H1 (cell line): ENCODE results near the gene DSG2. TPM values are rescaled to one million over a fixed set of nuclear protein-coding genes. Genes with fewer than 3 reads are reported as not detected.

Experiments
- CTCF ChIA-PET: fragments of 300-600 bp; sonication (Branson Sonifier 250); formaldehyde crosslinking; loops from one replicate; lab custom pipeline; 2021; ENCODE audit not compliant: partially characterized antibody; lab: Charles Lee
- POLR2A ChIA-PET: fragments of 300-600 bp; sonication (Branson Sonifier 250); formaldehyde crosslinking; loops from one replicate; lab custom pipeline; 2021; ENCODE audit warnings: inconsistent platforms; ENCODE audit not compliant: partially characterized antibody; lab: Charles Lee
- DNase-seq, 2 experiments: peaks; one replicate each; pipeline versions ENCODE4 v3.0.0 to v3.0.0-alpha.2; 2010 to 2022; ENCODE audit warnings: low spot score in 2 of 2, low read depth in 1 of 2, mixed read lengths in 1 of 2
- FAIRE-seq: peaks from 2 replicates; lab custom pipeline; 2011; peaks lifted over from hg19 to GRCh38; lab: Jason Lieb, UNC
- H2AFZ ChIP-seq: 2 replicates; pipeline ENCODE4 v1.8.1; 2012; ENCODE audit warnings: low read length, inconsistent platforms
- H2AK5ac ChIP-seq: 2 replicates; pipeline ENCODE4 v1.6.1; 2013; ENCODE audit warnings: low read depth, low read length
- H2BK120ac ChIP-seq: replicated peaks from 2 replicates; pipeline ENCODE3; 2013; ENCODE audit warnings: low read depth, low read length, inconsistent platforms
- H2BK12ac ChIP-seq: 2 replicates; pipeline ENCODE4 v1.6.1; 2013; ENCODE audit warnings: low read depth, low read length
- H2BK15ac ChIP-seq: 2 replicates; pipeline ENCODE4 v1.6.1; 2013; ENCODE audit warnings: low read length
- H2BK20ac ChIP-seq: 2 replicates; pipeline ENCODE4 v1.6.1; 2013; ENCODE audit warnings: low read length
- H2BK5ac ChIP-seq: 2 replicates; pipeline ENCODE4 v1.6.1; 2013; ENCODE audit warnings: low read depth, low read length
- H3K14ac ChIP-seq: 2 replicates; pipeline ENCODE4 v1.6.1; 2013; ENCODE audit warnings: inconsistent platforms; ENCODE audit not compliant: insufficient read length
- H3K18ac ChIP-seq: 2 replicates; pipeline ENCODE4 v1.6.1; 2013; ENCODE audit warnings: low read length; ENCODE audit errors: extremely low read depth
- H3K23ac ChIP-seq: 2 replicates; pipeline ENCODE4 v1.6.1; 2013; ENCODE audit warnings: inconsistent platforms; ENCODE audit not compliant: insufficient read length
- H3K23me2 ChIP-seq: 2 replicates; pipeline ENCODE4 v1.6.1; 2013; ENCODE audit warnings: low read depth, low read length
- H3K27ac ChIP-seq: 2 replicates; pipeline ENCODE4 v1.6.1; 2011; ENCODE audit warnings: low read depth, low read length, inconsistent platforms
- H3K27me3 ChIP-seq, 4 experiments: replicated peaks in 1 of 4; 1 replicate in 1 of 4; 2 replicates in 3 of 4; pipeline versions ENCODE4 v1.6.1 to v1.8.1; 2011 to 2013; ENCODE audit warnings: low read length in 3 of 4, mild to moderate bottlenecking in 3 of 4, inconsistent platforms in 2 of 4, mixed read lengths in 2 of 4, moderate library complexity in 1 of 4; ENCODE audit not compliant: control insufficient read depth in 3 of 4, insufficient read depth in 3 of 4; ENCODE audit errors: extremely low read depth in 1 of 4
- H3K36me3 ChIP-seq, 4 experiments: 2 replicates each; pipeline versions ENCODE4 v1.6.1 to v1.8.1; 2011 to 2013; ENCODE audit warnings: mild to moderate bottlenecking in 4 of 4, low read length in 3 of 4, moderate library complexity in 2 of 4, control low read depth in 1 of 4, inconsistent platforms in 1 of 4; ENCODE audit not compliant: insufficient read depth in 4 of 4, control insufficient read depth in 2 of 4
- H3K4ac ChIP-seq: replicated peaks from 2 replicates; pipeline ENCODE3; 2013; ENCODE audit warnings: low read length, low read depth, mixed read lengths, inconsistent platforms; ENCODE audit not compliant: insufficient read length
- H3K4me1 ChIP-seq, 4 experiments: replicated peaks in 1 of 4; 1 replicate in 1 of 4; 2 replicates in 3 of 4; pipeline versions ENCODE4 v1.6.1 to v1.8.1; 2011 to 2013; ENCODE audit warnings: low read length in 3 of 4, inconsistent platforms in 2 of 4, mixed read lengths in 1 of 4; ENCODE audit not compliant: insufficient read depth in 4 of 4, control insufficient read depth in 3 of 4
- H3K4me2 ChIP-seq, 2 experiments: 2 replicates each; pipeline versions ENCODE4 v1.6.1 to v1.8.1; 2011 to 2013; ENCODE audit warnings: low read depth in 2 of 2, low read length in 2 of 2, control low read depth in 1 of 2, inconsistent platforms in 1 of 2, mild to moderate bottlenecking in 1 of 2; ENCODE audit not compliant: insufficient read depth in 1 of 2
- H3K4me3 ChIP-seq, 4 experiments: fragments of 200-600, 300-600 bp in 1 of 4; sonication (generic), shearing (Covaris generic), sonication (Bioruptor Twin) in 1 of 4; 2 replicates each; pipeline versions ENCODE4 v1.5.1 to v1.8.1; 2011 to 2016; ENCODE audit warnings: low read length in 4 of 4, low read depth in 3 of 4, control low read depth in 2 of 4, inconsistent platforms in 2 of 4, mild to moderate bottlenecking in 2 of 4, mixed read lengths in 1 of 4, moderate library complexity in 1 of 4; ENCODE audit not compliant: insufficient read depth in 2 of 4; ENCODE audit errors: extremely low read depth in 1 of 4
- H3K56ac ChIP-seq: replicated peaks from 2 replicates; pipeline ENCODE3; 2013; ENCODE audit warnings: low read depth, mild to moderate bottlenecking, mixed read lengths, low read length, inconsistent platforms; ENCODE audit not compliant: insufficient read length
- H3K79me1 ChIP-seq: 2 replicates; pipeline ENCODE4 v1.6.1; 2013; ENCODE audit warnings: low read depth, low read length, control low read depth
- H3K79me2 ChIP-seq, 2 experiments: 2 replicates each; pipeline versions ENCODE4 v1.6.1 to v1.8.1; 2012 to 2013; ENCODE audit warnings: low read length in 2 of 2, mild to moderate bottlenecking in 2 of 2, inconsistent platforms in 1 of 2; ENCODE audit not compliant: insufficient read depth in 2 of 2, control insufficient read depth in 1 of 2
- H3K9ac ChIP-seq, 4 experiments: replicated peaks in 1 of 4; 1 replicate in 1 of 4; 2 replicates in 3 of 4; pipeline versions ENCODE4 v1.6.1 to v1.8.1; 2011 to 2013; ENCODE audit warnings: low read depth in 3 of 4, low read length in 3 of 4, control low read depth in 2 of 4, mild to moderate bottlenecking in 2 of 4, moderate library complexity in 2 of 4, inconsistent platforms in 1 of 4; ENCODE audit errors: extremely low read depth in 1 of 4
- H3K9me3 ChIP-seq, 2 experiments: 2 replicates each; pipeline versions ENCODE4 v1.6.1 to v1.8.1; 2012 to 2013; ENCODE audit warnings: mild to moderate bottlenecking in 2 of 2, moderate library complexity in 2 of 2, control low read depth in 1 of 2, inconsistent platforms in 1 of 2, low read depth in 1 of 2, low read length in 1 of 2, mixed read lengths in 1 of 2; ENCODE audit not compliant: insufficient read depth in 2 of 2
- H4K20me1 ChIP-seq, 2 experiments: replicated peaks in 1 of 2; 2 replicates each; pipeline versions ENCODE3 to v1.8.1; 2011 to 2013; ENCODE audit warnings: inconsistent platforms in 2 of 2, low read length in 2 of 2, mild to moderate bottlenecking in 1 of 2; ENCODE audit not compliant: insufficient read depth in 2 of 2, control insufficient read depth in 1 of 2
- H4K5ac ChIP-seq: 2 replicates; pipeline ENCODE4 v1.6.1; 2013; ENCODE audit warnings: low read length, low read depth, mixed read lengths, inconsistent platforms; ENCODE audit not compliant: insufficient read length
- H4K8ac ChIP-seq: 2 replicates; pipeline ENCODE4 v1.8.0; 2013; ENCODE audit warnings: mild to moderate bottlenecking, moderate library complexity, low read length, inconsistent platforms; ENCODE audit not compliant: insufficient read depth; ENCODE audit errors: extremely low read depth
- H4K91ac ChIP-seq: replicated peaks from 2 replicates; pipeline ENCODE3; 2013; ENCODE audit warnings: low read length, mixed read lengths, inconsistent platforms; ENCODE audit not compliant: insufficient read length
- BACH1 ChIP-seq: IDR thresholded peaks from 2 replicates; pipeline ENCODE4 v1.6.1; 2012; ENCODE audit warnings: low read length, improper control_type of control experiment
- CEBPB ChIP-seq: IDR thresholded peaks from 2 replicates; pipeline ENCODE4 v1.6.1; 2012; ENCODE audit warnings: low read depth, low read length
- CTBP2 ChIP-seq: IDR thresholded peaks from 2 replicates; pipeline ENCODE4 v1.7.0; 2011; ENCODE audit warnings: borderline replicate concordance, mild to moderate bottlenecking, moderate library complexity, mixed read lengths, low read length; ENCODE audit not compliant: insufficient read depth, insufficient read length
- EP300 ChIP-seq, 2 experiments: IDR thresholded peaks; 1 replicate in 1 of 2; 2 replicates in 1 of 2; pipeline ENCODE4 v1.6.1; 2011 to 2012; ENCODE audit warnings: low read depth in 2 of 2, low read length in 2 of 2, mild to moderate bottlenecking in 2 of 2, borderline replicate concordance in 1 of 2, inconsistent platforms in 1 of 2, moderate library complexity in 1 of 2
- GABPA ChIP-seq: IDR thresholded peaks from 2 replicates; pipeline ENCODE4 v1.6.1; 2011; ENCODE audit warnings: mild to moderate bottlenecking, low read length, moderate library complexity, borderline replicate concordance; ENCODE audit not compliant: insufficient read depth
- GTF2F1 ChIP-seq: IDR thresholded peaks from 2 replicates; pipeline ENCODE4 v1.6.1; 2012; ENCODE audit warnings: low read depth, low read length, improper control_type of control experiment, borderline replicate concordance
- RFX5 ChIP-seq: IDR thresholded peaks from 2 replicates; pipeline ENCODE4 v1.6.1; 2011; ENCODE audit warnings: low read depth, low read length, improper control_type of control experiment, borderline replicate concordance
- SIN3A ChIP-seq, 2 experiments: IDR thresholded peaks in 1 of 2; conservative IDR thresholded peaks in 1 of 2; 2 replicates each; pipeline ENCODE4 v1.6.1; 2011 to 2012; ENCODE audit warnings: low read length in 2 of 2, improper control_type of control experiment in 1 of 2, low read depth in 1 of 2, mild to moderate bottlenecking in 1 of 2
- TAF1 ChIP-seq: IDR thresholded peaks from 2 replicates; pipeline ENCODE4 v1.6.1; 2011; ENCODE audit warnings: mild to moderate bottlenecking, low read depth, low read length
- YY1 ChIP-seq: IDR thresholded peaks from 2 replicates; pipeline ENCODE4 v1.6.1; 2011; ENCODE audit warnings: low read depth, mild to moderate bottlenecking, low read length
- polyA plus RNA-seq, 7 experiments: library from polyadenylated mRNA; depleted of rRNA in 3 of 7; stranded (reverse) in 5 of 7; unstranded in 2 of 7; fragments of >200 nt in 5 of 7; fragments of 200-250 nt in 2 of 7; gene quantifications; 1 replicate in 5 of 7; 2 replicates in 1 of 7; 4 replicates in 1 of 7; pipeline versions ENCODE4 v1.2.1 to v1.2.3, GENCODE V29; 2011 to 2013; ENCODE audit warnings: missing spikeins in 2 of 7, mixed read lengths in 2 of 7
- total RNA-seq: library from RNA; stranded (reverse); fragmentation: NEBNext Ultra II Directional; extraction: Animal tissue kit (Norgen Biotek cat#: 25700); gene quantifications from 2 replicates; pipeline ENCODE4 v1.2.1, GENCODE V29; 2021
- TF ChIP-seq, protein P1 (sequence below): IDR thresholded peaks from 2 replicates; pipeline ENCODE4 v1.6.1; 2011; ENCODE audit warnings: low read depth, mild to moderate bottlenecking, low read length; ENCODE audit not compliant: insufficient read depth

The DSG2 gene
- total and polyA plus RNA-seq, 2 of the 8 experiments (the other 6 are each of a cell fraction or from before 2014, with no cell fraction given), result 60.1 to 144 TPM

DNA sequence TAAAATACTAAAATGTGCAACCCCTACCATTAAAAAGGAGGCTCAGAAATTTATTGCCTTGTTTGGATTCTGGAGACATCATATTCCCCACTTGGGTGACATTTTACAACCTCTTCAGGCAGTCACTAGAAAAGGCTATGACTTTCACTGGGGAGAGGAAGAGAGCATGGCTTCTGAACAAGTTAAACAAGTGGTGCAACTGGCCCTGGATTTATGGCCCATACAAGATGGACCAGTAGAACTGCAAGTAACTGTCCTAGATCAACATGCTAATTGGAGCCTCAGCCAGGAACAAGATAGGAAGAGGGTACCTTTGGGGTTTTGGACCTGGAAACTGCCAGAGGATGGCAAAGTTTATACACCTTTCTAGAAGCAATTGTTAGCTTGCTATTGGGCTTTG, 4.0 kb upstream of the DSG2 start:
- H2AFZ ChIP-seq, result no peak overlapping the region
- FAIRE-seq (no peak), DNase-seq (no peak)
- H3K27ac ChIP-seq, result no peak overlapping the region
- peaks cover 3% of the 10 kb centered on the region; the same call in 1 of the 2 replicates for H3K23me2 ChIP-seq
- no peak overlapping the region for H2BK15ac ChIP-seq
- no peaks in the 10 kb centered on the region for H3K36me3 ChIP-seq
- H3K4me2 ChIP-seq, result no peak overlapping the region
- no peak overlapping the region for H3K14ac ChIP-seq
- no peak overlapping the region for H2BK120ac ChIP-seq
- no peaks in the 10 kb centered on the region for H3K27me3 ChIP-seq
- no peak overlapping the region for H2BK12ac ChIP-seq
- TF ChIP-seq EP300 (IDR thresholded peaks at IDR 0.05; ENCODE audit: borderline replicate concordance in 1 of 2, low read depth in 2 of 2, low read length in 2 of 2) (no peak), BACH1 (no peak), TAF1 (no peak), CEBPB (no peak), YY1 (no peak), SIN3A (conservative IDR thresholded peaks at IDR 0.05 in 1 of 2, IDR thresholded peaks at IDR 0.05 in 1 of 2; ENCODE audit: low read depth in 1 of 2, low read length in 2 of 2) (no peak), GTF2F1 (no peak), GABPA (no peak), CTBP2 (no peak), RFX5 (no peak)
- TF ChIP-seq, protein P1, sequence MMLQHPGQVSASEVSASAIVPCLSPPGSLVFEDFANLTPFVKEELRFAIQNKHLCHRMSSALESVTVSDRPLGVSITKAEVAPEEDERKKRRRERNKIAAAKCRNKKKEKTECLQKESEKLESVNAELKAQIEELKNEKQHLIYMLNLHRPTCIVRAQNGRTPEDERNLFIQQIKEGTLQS, result no peak
- H3K9ac ChIP-seq, result no peak overlapping the region
- peaks cover 0 to 5% of the 10 kb centered on the region in 2 experiments; a peak in 3 of 4 replicates for H3K79me2 ChIP-seq
- H4K20me1 ChIP-seq, result no peaks in the 10 kb centered on the region
- H2BK5ac ChIP-seq, result no peak overlapping the region
- H3K18ac ChIP-seq, result no peak overlapping the region
- no peak overlapping the region for H4K91ac ChIP-seq
- H3K79me1 ChIP-seq, result no peaks in the 10 kb centered on the region
- no peak overlapping the region for H3K4me3 ChIP-seq
- POLR2A ChIA-PET, result interaction anchor here (1.1 kb wide), 1 partner anchor 17 kb away, joined by 3 read pairs; no protein-coding TSS in a partner anchor
- CTCF ChIA-PET, result interaction anchor here (0.6 to 1.6 kb wide), 5 partner anchors 12 to 249 kb away, joined by 3 to 4 read pairs (median 3); no protein-coding TSS in a partner anchor
- H3K9me3 ChIP-seq, result no peaks in the 10 kb centered on the region
- no peaks in the 10 kb centered on the region; a peak in 2 of 7 replicates for H3K4me1 ChIP-seq
- H3K4ac ChIP-seq, result no peak overlapping the region
- H3K56ac ChIP-seq, result no peak overlapping the region
- no peak overlapping the region for H2BK20ac ChIP-seq
- H3K23ac ChIP-seq, result no peak overlapping the region
- no peak overlapping the region for H4K8ac ChIP-seq
- no peak overlapping the region for H2AK5ac ChIP-seq
- H4K5ac ChIP-seq, result no peak overlapping the region
